GM18870 (cell line): ENCODE results near the gene LYL1.

Experiments used
- ATAC-seq: cut with Tn5 transposase; IDR thresholded peaks from one replicate; pipeline ENCODE4 v1.9.1; 2021; ENCODE audit warnings: moderate library complexity; ENCODE audit not compliant: unreplicated experiment

The LYL1 gene

GRCh38 chr19:13058951-13059660 lies 43.6 kb downstream of the LYL1 start:
- no peak for ATAC-seq

DNA sequence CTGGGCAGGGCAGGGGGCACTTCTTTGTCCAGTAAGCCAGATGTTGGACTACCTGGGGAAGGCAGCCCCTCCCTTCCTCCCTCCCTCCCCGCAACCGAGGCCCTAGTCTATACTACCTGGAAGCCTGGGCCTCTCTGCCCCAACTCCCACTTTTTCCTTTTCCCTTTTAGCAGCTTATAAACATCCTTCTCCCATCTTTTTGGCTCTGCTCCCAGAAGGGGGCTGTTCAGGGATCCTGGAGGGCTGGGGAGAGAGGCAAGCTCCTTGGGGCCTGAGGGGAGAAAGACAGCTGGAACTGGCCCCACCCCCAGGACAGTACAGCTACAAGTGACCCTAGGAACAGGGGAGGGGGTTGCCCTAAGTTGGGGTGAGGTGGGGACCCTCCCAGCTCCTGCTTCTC lies 44.9 kb downstream of the LYL1 start:
- no peak for ATAC-seq

DNA sequence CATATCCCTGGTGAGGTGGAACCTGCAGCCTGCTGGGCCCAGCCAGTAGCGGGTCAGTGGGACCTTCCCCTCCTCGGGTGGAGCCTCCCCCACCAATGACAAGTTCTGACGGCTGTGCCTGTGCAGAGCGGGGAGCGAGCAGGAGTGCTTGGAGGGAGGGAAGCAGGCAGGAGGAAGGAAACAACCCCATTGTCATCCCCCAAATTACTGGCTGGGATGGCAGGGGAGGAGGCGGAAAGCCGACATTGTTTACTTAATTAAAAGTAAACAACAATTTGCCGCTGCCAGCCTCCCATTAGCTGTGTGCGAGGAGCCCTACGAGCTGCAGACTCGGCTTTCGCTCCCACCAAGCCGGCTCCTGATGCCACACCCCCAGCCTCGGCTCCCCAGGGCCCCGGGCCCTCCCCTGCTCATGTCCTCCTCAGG lies 45.5 kb downstream of the LYL1 start:
- no peak for ATAC-seq

DNA sequence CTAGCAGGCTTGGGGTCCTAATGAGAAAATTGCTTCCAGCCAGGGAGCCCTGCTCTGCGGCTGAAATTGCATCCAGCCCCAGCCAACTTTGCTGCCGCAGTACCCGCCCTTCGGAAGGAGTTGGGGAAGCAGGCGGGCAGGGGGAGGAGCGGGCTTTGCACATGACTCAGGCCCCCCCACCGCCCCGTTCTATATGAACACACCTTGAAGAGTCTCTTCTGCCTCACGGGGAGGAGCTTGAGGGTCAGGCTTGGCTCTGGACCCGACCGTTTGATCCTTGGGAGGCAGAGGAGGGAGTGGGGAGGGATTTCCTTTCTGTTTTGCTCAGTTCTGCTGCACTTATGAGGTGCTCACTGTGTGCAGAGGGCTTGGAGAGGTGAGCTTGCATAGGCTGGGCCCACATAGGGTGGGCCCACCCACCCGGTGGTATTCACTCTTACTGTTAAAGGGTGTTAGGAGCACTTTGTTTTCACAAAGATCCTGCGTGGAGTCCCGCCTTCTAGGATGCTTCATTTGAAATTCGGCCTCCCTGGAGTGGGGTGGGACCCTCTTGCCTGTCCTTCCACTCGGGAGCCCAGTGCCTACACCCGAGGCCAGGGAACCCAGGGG lies 46.5 kb downstream of the LYL1 start:
- ATAC-seq = no peak

- no peak for ATAC-seq
These were observed 47.2 kb downstream of the LYL1 start for GRCh38 chr19:13055213-13056051.

DNA sequence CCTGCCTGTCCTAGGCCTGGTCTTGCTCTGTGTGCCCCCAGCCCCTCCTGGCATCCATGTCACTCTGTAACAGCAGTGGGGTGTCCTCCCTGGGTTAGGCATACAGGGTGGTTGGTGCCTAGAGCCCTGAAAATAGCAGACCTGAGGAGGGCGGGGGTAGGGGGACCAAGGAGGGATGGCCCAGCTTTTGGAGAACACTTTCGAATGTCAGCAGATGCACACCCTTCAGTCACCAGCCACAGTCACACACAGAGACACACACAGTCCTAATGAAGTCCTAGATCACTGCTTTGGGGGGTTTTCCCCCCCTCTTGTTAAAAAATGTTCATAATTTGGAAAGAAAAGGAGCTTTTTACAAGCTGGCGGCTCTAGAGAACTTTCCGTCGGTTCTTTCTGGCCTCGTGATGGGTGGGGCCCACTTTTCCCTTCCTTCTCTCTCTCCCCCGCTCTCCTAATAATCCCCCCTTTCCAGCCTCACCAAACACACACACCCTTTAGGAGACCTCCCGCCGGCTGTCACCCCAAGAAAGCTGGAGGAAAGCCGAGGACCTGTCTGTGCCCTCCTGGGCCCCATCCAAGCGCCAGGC lies 47.9 kb downstream of the LYL1 start:
- ATAC-seq = no peak

DNA sequence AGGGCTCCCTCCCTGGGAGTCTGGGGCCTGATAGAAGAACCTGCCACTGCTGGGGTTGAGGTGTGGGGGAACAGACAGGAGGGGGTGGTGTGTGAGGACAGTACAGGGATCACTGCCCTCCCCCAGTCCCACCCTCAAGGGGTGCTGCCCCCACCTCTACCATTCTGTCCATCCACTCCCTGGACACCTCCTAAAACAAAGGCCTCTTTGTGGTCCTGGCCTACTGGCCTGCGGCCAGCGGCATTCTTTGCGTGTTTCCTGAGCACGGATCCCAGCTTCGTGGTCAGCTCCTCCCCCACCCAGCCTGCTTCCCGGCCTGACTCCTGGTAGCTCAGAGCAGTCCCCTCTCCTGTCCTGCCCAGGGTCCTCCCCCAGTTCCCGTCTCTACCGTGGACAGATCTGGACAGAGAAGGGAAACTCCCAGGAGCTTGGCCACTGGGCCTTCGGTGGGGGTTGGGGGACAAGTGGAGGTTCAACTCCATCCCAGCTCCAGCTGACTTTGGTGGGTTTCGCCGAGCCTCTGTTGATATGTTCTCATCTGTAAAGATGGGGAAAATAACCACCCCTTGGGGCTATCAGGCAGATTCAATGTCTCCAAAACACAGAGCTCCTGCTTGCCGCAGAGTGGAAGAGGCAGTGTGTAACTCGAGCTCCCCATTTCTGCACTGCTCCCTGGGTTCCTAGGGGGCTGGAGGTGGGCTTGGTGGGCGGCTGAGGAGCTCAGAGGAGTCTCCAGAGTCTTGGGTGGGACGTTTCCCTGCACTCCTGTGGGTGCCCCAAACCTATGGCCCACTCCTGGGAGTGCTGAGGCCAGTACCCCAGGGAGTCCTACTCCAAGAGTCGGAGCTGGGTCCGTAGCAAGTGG lies 48.7 kb downstream of the LYL1 start:
- ATAC-seq = no peak

DNA sequence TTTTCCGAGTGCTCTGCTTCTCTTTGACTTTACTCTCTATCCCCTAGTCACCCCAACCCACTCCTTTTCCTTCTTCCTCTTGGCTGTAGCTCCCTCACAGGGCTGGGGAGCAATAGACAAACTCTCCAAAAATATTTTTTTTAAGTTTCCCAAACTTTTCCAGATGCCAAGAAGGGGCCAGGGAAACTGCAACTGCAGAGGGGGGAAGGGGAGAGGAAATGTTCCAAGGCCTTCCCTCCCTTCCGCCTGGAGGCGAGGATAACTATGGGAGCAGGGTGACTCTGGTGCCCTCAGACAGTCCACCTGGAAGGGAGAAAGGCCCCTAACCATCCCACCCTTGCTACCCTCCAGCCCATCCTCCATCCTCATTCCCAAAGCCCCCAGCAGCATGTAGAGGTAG lies 49.4 kb downstream of the LYL1 start:
- no peak for ATAC-seq

DNA sequence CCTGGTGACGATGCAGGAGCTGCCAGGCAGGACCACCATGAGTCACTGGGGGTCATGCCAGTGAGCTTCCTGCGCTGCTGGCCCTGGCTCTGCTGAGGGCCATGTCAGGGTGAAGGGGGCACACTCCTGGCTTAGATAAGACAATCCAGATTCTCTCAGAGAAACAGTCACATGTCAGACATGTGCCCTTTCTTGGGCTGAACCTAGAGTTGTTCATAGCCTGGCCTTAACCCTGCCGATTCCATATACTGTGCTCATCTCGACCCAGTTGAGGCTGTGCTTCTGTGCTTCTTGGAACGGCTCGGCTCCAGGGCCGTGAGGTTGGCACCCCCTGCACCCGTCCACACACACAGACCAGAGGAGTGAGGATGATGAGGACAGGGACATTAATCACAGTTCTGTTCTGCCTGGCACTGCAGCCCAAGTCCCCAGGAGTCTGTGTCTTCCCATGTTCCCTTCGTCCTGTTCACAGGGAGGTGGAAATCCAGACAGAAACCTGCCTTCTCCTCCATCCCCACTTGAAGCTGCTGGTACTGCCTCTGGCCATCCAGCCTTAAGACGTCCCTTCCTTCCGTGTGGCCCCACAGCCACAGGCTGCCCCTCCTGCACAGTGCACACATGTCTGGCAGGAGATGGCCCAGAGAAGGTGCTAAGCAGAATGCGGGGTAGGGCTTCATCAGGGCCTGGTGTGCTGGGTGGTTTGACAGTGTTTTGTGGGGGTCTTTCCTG lies 50.0 kb downstream of the LYL1 start:
- ATAC-seq = no peak

GRCh38 chr19:13051557-13052165 lies 51.0 kb downstream of the LYL1 start:
- ATAC-seq = no peak

GRCh38 chr19:13050274-13050673 lies 52.4 kb downstream of the LYL1 start:
- no peak for ATAC-seq
